Activated T-cell treated with anti-CD3 and anti-CD28 coated beads, Interleukin-2, amount 50 U/mL, for 4 hours (primary cell): ENCODE results near the gene PARPBP. TPM values are rescaled to one million over a fixed set of nuclear protein-coding genes. Genes with fewer than 3 reads are reported as not detected.
"Not testable (repeated sequence)": the region's sequence is repeated elsewhere in the genome, so short reads cannot be mapped to it uniquely, and the experiment has no call there.

Experiments used
- ATAC-seq, 2 donors: fragments of 200-7000 bp; cut with Tn5 transposase; one replicate each; pipeline ENCODE4 v1.10.0; 2021
- DNase-seq: peaks from one replicate; pipeline ENCODE4 v3.0.0-alpha.2; 2020
- H3K27me3 Mint-ChIP-seq: one replicate; pipeline ENCODE4 v1.8.0; 2021; ENCODE audit warnings: low read depth, mixed read lengths
- H3K36me3 Mint-ChIP-seq: one replicate; pipeline ENCODE4 v1.8.0; 2022; ENCODE audit warnings: mixed read lengths; ENCODE audit not compliant: insufficient read depth
- H3K4me1 Mint-ChIP-seq: one replicate; pipeline ENCODE4 v1.8.0; 2021; ENCODE audit warnings: low read depth, mixed read lengths
- H3K4me3 Mint-ChIP-seq: one replicate; pipeline ENCODE4 v1.8.0; 2021; ENCODE audit warnings: mild to moderate bottlenecking, moderate library complexity, mixed read lengths
- H3K9me3 Mint-ChIP-seq: one replicate; pipeline ENCODE4 v1.8.0; 2021; ENCODE audit warnings: mixed read lengths
- total RNA-seq, 3 donors: library from RNA; stranded (reverse); gene quantifications; one replicate each; pipeline ENCODE4 v1.2.1, GENCODE V29; 2021

PARPBP gene, protein sequence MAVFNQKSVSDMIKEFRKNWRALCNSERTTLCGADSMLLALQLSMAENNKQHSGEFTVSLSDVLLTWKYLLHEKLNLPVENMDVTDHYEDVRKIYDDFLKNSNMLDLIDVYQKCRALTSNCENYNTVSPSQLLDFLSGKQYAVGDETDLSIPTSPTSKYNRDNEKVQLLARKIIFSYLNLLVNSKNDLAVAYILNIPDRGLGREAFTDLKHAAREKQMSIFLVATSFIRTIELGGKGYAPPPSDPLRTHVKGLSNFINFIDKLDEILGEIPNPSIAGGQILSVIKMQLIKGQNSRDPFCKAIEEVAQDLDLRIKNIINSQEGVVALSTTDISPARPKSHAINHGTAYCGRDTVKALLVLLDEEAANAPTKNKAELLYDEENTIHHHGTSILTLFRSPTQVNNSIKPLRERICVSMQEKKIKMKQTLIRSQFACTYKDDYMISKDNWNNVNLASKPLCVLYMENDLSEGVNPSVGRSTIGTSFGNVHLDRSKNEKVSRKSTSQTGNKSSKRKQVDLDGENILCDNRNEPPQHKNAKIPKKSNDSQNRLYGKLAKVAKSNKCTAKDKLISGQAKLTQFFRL
- total RNA-seq = 1 to 10 TPM; 6.0 to 8.9 (median 7.8) TPM

DNA sequence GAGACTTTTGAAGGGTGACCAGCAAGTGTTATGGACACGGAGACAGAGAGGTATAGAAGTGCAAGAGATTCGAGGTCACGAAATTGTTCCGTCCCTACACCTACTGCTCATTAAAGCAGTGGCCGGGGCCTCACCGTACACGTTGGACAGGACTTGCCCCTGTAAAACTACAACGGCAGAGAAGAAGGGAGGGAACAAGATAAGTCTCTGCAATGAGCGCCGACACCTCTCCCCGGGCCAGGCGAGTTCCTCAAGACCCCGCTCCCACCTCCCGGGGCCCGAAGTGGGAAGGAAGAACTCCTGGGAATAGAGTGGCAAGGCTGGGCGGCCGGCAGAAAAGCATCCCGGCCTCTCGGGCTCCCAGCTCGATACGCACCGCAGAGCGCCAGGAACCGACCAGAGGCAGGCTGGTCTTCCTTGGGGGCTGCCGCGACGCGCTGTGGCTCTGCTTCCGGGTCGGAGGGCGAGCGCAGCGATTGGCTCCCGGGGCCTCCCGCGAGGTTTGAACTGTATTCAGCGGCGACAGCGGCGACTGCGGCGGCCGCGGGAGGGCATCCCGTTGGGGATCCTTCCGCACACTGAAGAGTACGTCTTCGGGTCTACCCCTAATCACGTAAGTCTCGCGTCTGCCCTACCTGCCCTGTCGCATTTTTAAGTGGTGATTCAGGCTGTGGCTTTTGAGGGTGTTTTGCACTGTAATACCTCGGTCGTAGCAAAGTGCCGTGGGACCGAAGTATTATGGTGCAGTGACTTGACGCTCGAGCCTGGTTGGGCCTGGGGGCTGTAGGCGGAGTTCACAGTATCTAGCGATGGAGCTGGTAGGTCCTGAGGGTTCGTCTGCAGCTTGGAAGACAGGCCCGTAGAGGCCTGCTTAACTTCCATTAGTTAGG lies at the start of gene PARPBP, which contains the start of gene NUP37:
PARPBP (plus strand) TSS at position 510 of the 890 bp plus-strand sequence. CDS start 3,706 bp downstream, outside the sequence.
NUP37 (minus strand) TSS at position 441 of the 890 bp plus-strand sequence. CDS start 1,596 bp downstream, outside the sequence.
- H3K4me1 Mint-ChIP-seq = peaks cover 18% of the 10 kb centered on the region
- H3K4me3 Mint-ChIP-seq = peak within 1 kb of the TSS; percentile 92
- H3K27me3 Mint-ChIP-seq = no peaks in the 10 kb centered on the region
- peak; percentile 85 for DNase-seq
- H3K36me3 Mint-ChIP-seq = peaks cover 10% of the 10 kb centered on the region
- peak; percentile 96 for ATAC-seq
- no peaks in the 10 kb centered on the region for H3K9me3 Mint-ChIP-seq

DNA sequence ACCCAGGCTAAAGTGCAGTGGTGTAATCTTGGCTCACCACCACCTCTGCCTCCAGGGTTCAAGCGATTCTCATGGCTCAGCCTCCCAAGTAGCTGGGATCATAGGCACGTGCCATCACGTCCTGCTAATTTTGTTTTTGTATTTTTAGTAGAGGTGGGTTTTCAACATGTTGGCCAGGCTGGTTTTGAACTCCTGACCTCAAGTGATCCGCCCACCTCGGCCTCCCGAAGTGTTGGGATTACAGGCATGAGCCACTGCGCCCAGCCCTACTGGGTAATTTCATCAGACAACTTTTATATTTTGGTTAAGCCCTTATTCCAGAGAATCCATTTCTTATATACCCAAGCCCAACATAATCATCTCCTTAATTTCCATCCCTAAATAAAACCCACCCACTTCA lies 47.9 kb upstream of the PARPBP start:
- not testable (repeated sequence) for H3K4me1 Mint-ChIP-seq, H3K4me3 Mint-ChIP-seq, H3K27me3 Mint-ChIP-seq, H3K36me3 Mint-ChIP-seq, ATAC-seq, H3K9me3 Mint-ChIP-seq, DNase-seq

DNA sequence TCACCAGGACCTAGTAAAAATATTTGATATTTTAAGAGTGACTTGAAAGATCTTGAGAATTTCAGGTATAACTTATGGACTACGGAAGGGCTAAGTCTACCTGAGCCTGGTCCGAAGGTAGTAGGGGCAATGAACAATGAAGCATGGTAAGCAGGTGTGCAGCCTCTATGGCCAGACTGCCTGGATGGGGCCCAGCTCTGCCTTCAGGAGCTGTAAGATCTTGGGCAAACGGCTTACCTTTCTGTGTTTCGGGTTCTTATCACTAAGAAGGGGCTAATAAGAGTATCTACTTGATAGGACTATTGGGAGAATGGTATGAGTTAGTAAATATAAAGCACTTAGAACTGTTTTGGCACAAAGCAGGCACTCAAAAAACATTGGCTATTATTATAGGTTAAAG lies 39.1 kb upstream of the PARPBP start:
- no peak overlapping the region for H3K4me3 Mint-ChIP-seq
- ATAC-seq (no peak), DNase-seq (no peak)
- H3K36me3 Mint-ChIP-seq = peaks cover 50% of the 10 kb centered on the region
- no peaks in the 10 kb centered on the region for H3K4me1 Mint-ChIP-seq
- no peaks in the 10 kb centered on the region for H3K9me3 Mint-ChIP-seq
- H3K27me3 Mint-ChIP-seq = no peaks in the 10 kb centered on the region

DNA sequence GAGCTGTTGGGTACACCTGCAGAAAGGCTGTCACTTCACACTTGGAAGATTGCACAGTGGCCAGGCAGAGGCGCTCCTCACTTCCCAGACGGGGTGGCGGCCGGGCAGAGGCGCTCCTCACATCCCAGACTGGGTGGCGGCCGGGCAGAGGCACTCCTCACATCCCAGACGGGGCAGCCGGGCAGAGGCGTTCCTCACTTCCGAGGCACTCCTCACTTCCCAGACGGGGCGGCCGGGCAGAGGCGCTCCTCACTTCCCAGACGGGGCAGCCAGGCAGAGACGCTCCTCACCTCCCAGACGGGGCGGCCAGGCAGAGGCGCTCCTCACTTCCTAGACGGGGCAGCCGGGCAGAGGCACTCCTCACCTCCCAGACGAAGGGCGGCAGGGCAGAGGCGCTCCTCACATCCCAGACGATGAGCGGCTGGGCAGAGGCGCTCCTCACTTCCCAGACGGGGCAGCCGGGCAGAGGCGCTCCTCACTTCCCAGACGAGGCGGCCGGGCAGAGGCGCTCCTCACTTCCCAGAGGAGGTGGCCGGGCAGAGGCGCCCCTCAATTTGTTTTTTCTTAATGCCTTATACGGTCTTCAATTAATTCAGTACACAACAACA lies 30.7 kb upstream of the PARPBP start:
- not testable (repeated sequence) for H3K9me3 Mint-ChIP-seq, H3K4me1 Mint-ChIP-seq, ATAC-seq, DNase-seq, H3K4me3 Mint-ChIP-seq, H3K27me3 Mint-ChIP-seq
- H3K36me3 Mint-ChIP-seq = peaks cover 22% of the 10 kb centered on the region

DNA sequence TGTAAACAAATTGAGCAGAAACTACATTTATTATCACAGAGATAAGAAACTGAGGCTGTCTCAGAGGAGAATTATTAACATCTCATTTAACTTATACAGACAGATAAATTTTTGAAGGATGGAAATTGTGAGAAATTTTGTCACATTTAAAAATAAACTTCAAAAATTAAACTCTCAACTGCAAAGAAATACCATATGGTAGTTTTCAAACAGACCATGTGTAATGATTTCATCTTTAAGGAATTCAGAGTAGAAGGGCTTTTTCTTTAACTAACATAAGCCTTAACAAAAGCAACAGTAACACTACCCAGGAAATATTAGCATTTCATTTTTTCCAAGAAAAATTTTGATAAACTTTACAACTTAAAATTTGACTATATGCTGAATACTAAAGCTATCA lies 26.7 kb upstream of the PARPBP start:
- no peaks in the 10 kb centered on the region for H3K27me3 Mint-ChIP-seq
- H3K4me1 Mint-ChIP-seq = no peaks in the 10 kb centered on the region
- DNase-seq (no peak), ATAC-seq (no peak)
- H3K9me3 Mint-ChIP-seq = no peaks in the 10 kb centered on the region
- peaks cover 19% of the 10 kb centered on the region for H3K36me3 Mint-ChIP-seq
- H3K4me3 Mint-ChIP-seq = no peak overlapping the region

DNA sequence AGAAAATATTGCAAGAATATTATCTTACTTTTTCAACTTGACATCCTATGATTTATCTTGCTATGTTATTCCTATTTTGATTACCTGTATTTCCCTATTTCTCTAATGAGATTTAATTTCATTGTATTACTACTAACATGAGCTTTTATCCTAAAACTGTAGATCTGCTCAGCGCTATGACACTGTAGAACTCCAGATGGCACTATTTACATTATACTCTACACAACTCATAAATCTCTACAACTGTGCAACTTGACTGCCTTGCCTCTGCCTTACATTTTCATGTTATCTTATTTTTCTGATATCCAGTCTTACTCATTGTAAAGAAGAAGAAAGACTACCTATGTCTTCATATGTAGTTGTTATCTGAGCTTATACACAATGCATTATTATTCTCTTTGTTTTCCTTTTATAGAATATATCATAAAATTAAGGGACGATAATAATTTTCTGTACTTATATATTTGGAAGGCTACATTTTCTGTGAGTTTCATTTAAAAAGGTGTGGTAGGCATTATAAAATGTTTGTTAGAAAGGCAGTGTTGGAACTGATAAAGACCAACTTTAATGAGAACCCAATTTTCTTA lies 24.2 kb upstream of the PARPBP start:
- H3K4me3 Mint-ChIP-seq = no peak overlapping the region
- ATAC-seq (no peak), DNase-seq (no peak)
- no peaks in the 10 kb centered on the region for H3K4me1 Mint-ChIP-seq
- H3K9me3 Mint-ChIP-seq = no peaks in the 10 kb centered on the region
- H3K36me3 Mint-ChIP-seq = peaks cover 25% of the 10 kb centered on the region
- H3K27me3 Mint-ChIP-seq = no peaks in the 10 kb centered on the region

DNA sequence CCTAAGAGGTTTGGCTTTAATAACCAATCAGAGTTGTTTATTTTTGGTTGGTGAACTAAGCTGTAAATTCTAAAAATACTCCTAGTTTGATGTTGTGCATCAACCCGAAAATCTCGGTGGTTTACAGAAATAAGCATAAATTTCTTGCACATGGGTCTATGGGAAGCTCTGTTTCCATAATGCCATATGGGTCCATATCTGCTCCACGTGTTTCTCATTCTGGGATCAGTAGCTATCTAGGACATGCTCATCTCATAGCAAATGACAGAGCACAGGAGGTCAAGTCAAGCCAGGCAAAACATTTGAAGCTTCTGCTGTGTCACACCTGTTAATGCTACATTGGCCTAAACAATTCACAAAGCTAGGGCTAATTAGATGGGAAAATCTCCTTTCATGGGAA lies 23.1 kb upstream of the PARPBP start:
- ATAC-seq (no peak), DNase-seq (no peak)
- H3K4me1 Mint-ChIP-seq = no peaks in the 10 kb centered on the region
- no peak overlapping the region for H3K4me3 Mint-ChIP-seq
- no peaks in the 10 kb centered on the region for H3K9me3 Mint-ChIP-seq
- H3K27me3 Mint-ChIP-seq = no peaks in the 10 kb centered on the region
- peaks cover 25% of the 10 kb centered on the region for H3K36me3 Mint-ChIP-seq

DNA sequence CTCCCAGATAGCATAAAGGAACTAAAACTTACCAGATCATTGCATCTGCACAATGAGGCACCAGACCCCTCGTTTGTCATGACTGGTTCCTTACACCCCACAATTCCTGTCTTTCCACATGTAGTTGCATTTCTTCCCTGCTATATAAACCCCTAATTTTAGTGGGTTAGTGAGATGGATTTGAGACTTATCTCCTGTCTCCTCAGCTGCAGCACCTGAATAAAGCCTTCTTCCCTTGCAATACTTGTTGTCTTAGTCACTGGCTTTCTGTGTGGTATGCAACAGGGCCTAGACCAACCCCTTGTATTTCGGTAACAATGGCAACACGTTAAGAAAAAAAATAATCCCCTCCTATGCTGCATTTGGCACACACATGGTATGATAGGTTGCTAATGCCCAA lies 13.1 kb upstream of the PARPBP start:
- no peak for DNase-seq
- ATAC-seq = no peak
- Mint-ChIP-seq H3K36me3 (peaks cover 63% of the 10 kb centered on the region), H3K27me3 (no peaks in the 10 kb centered on the region), H3K4me1 (peaks cover 5% of the 10 kb centered on the region), H3K9me3 (no peaks in the 10 kb centered on the region), H3K4me3 (no peak overlapping the region)

DNA sequence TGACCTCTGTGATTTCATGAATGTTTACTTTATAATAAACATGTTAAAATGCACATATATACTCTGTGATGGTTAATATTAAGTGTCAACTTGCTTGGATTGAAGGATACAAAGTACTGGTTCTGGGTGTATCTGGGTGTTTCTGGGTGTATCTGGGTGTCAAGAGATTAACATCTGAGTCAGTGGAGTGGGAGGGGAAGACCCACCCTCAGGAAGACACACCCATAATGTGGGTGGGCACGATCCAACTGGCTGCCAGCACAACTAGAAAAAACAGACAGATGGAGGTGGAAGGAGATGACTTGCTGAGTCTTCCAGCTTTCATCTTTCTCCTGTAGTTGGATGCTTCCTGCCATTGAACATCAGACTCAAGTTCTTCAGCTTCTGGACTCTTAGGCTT lies 12.0 kb upstream of the PARPBP start:
- no peak for DNase-seq
- H3K36me3 Mint-ChIP-seq = peaks cover 61% of the 10 kb centered on the region
- no peaks in the 10 kb centered on the region for H3K9me3 Mint-ChIP-seq
- H3K27me3 Mint-ChIP-seq = no peaks in the 10 kb centered on the region
- no peak overlapping the region for H3K4me3 Mint-ChIP-seq
- ATAC-seq = no peak
- peaks cover 5% of the 10 kb centered on the region for H3K4me1 Mint-ChIP-seq

DNA sequence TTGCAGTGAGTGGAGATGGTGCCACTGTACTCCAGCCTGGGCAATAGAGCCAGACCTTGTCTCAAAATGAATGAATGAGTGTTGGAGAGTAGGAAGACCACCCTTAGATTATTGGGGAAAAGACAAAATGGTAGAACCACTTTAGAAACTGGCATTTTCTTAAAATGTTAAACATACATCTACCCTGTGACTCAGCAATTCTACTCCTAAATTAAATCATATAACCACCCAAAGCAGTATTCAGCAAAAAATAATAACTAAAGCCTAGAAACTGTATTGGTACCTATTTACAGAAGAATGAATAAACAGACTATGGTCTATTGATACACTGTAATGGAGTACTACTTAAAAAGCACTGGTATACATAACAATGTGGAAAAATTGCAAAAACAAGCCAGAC lies 9.2 kb upstream of the PARPBP start:
- ATAC-seq (no peak), DNase-seq (no peak)
- Mint-ChIP-seq H3K27me3 (no peaks in the 10 kb centered on the region), H3K4me3 (no peak overlapping the region), H3K9me3 (no peaks in the 10 kb centered on the region), H3K36me3 (peaks cover 55% of the 10 kb centered on the region), H3K4me1 (peaks cover 5% of the 10 kb centered on the region)

DNA sequence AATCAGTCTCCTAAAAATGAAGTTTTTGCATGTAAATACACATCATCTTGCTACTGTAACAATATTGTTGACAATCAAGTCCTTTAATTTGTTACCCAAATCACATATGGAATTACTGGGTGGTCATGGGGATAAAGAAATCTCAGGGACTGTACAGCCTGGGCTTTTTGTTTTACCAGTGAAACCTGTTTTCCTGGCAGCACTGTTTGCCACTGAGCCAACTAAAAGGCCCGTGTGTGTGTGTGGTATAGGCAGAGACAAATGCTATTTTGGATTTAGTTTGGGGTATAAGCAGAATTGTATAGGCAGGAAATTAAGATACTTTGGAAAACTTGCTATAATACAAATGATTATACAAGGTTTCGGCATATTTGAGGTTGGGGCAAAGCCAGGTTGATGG lies 5.8 kb upstream of the PARPBP start:
- no peak for ATAC-seq
- Mint-ChIP-seq H3K9me3 (no peaks in the 10 kb centered on the region), H3K36me3 (peaks cover 34% of the 10 kb centered on the region), H3K4me1 (peaks cover 9% of the 10 kb centered on the region), H3K4me3 (no peak overlapping the region), H3K27me3 (no peaks in the 10 kb centered on the region)
- no peak for DNase-seq

DNA sequence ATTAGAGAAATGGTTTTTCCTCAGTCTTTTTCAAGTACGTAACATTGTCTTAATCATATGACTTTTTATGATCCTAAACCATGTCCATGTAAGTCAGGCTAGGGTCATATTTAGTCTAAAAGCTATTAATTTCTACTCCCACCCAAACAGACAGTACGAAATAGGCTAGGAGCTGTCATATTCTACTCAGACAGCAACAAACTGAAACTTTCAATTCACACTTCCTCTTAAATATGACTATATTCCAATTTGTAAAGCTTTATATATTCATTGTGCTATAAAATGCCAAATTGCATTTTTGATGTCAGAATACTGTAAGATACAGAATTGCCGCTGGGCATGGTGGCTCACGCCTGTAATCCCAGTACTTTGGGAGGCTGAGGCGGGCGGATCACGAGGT lies 3.6 kb upstream of the PARPBP start:
- no peak for ATAC-seq

DNA sequence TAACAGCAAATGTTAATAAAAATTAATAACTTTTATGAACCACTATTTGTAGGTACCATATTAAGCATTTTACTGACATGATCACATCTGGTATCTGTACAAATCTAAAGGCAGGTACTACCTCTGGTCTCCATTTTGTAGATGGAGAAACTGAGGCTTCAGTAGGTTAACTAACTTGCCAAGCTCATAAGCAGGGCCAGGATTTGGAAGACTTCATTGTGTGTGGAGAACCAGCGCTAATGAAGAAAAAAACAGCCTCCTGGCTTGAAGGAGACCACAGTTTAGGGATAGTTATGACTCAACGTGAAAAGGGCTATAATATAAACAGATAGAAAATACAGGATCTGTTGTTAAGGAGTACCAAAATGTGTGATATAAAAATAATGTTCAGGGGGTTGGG lies 1.1 kb upstream of the PARPBP start:
- H3K36me3 Mint-ChIP-seq = peaks cover 10% of the 10 kb centered on the region
- H3K4me1 Mint-ChIP-seq = peaks cover 18% of the 10 kb centered on the region
- H3K4me3 Mint-ChIP-seq = peak overlapping the region; percentile 92
- H3K9me3 Mint-ChIP-seq = no peaks in the 10 kb centered on the region
- no peaks in the 10 kb centered on the region for H3K27me3 Mint-ChIP-seq
- ATAC-seq (no peak), DNase-seq (no peak)

More for the DNA sequence above, 3.6 kb upstream of the PARPBP start:
- Mint-ChIP-seq H3K36me3 (peaks cover 17% of the 10 kb centered on the region), H3K9me3 (no peaks in the 10 kb centered on the region), H3K4me3 (no peak overlapping the region), H3K27me3 (no peaks in the 10 kb centered on the region), H3K4me1 (peaks cover 18% of the 10 kb centered on the region)
- DNase-seq = no peak

DNA sequence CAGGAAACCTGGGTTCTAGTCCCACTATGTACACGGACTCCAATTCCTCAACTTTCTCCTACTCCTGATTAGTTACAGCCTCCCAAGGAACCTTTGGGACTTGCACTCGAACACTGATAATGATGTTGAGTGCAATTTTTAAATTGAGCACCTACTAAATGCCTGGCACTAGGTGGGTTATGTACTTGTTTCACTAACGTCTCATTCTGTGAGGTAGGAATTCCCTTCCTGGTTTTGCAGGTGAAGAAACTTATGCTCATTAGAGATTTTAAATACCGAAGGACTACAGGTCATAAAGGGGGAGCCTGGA lies 536 bp downstream of the PARPBP start:
- Mint-ChIP-seq H3K4me3 (peak overlapping the region; percentile 92), H3K27me3 (no peaks in the 10 kb centered on the region), H3K36me3 (peaks cover 8% of the 10 kb centered on the region), H3K9me3 (no peaks in the 10 kb centered on the region), H3K4me1 (peaks cover 18% of the 10 kb centered on the region)
- DNase-seq = no peak
- no peak for ATAC-seq
